ENCODE data around the gene CBLN1.

The CBLN1 gene

GRCh38 chr16:49281480-49281842 lies at the start of gene CBLN1:
Gene CBLN1 (minus strand): TSS chr16:49281838. CDS start chr16:49281465, 373 bp downstream.
- no peak for DNase-seq
- in situ Hi-C loops (cut with HindIII; ENCODE audit: low pct_ligation_motif_present, low pct_unique_long_range_greater_than_20kb, low sequenced_read_pairs), result no loop called here

- no peak for DNase-seq
- in situ Hi-C loops (cut with HindIII; ENCODE audit: low pct_ligation_motif_present, low pct_unique_long_range_greater_than_20kb, low sequenced_read_pairs), result no loop called here
Observed at GRCh38 chr16:49330562-49331201, 49.0 kb upstream of the CBLN1 start.

- no peak for DNase-seq
- in situ Hi-C loops (cut with HindIII; ENCODE audit: low pct_ligation_motif_present, low pct_unique_long_range_greater_than_20kb, low sequenced_read_pairs), result no loop called here
Observed at GRCh38 chr16:49328325-49328724, 46.7 kb upstream of the CBLN1 start.

GRCh38 chr16:49327466-49327865 lies 45.8 kb upstream of the CBLN1 start:
- in situ Hi-C loops (cut with HindIII; ENCODE audit: low pct_ligation_motif_present, low pct_unique_long_range_greater_than_20kb, low sequenced_read_pairs), result no loop called here
- no peak for DNase-seq

GRCh38 chr16:49324703-49325102 lies 43.1 kb upstream of the CBLN1 start:
- DNase-seq, result no peak
- in situ Hi-C loops (cut with HindIII; ENCODE audit: low pct_ligation_motif_present, low pct_unique_long_range_greater_than_20kb, low sequenced_read_pairs), result no loop called here

- in situ Hi-C loops (cut with HindIII; ENCODE audit: low pct_ligation_motif_present, low pct_unique_long_range_greater_than_20kb, low sequenced_read_pairs), result no loop called here
- no peak for DNase-seq
Observed at GRCh38 chr16:49315602-49316001, 34.0 kb upstream of the CBLN1 start.

- DNase-seq, result no peak
- in situ Hi-C loops (cut with HindIII; ENCODE audit: low pct_ligation_motif_present, low pct_unique_long_range_greater_than_20kb, low sequenced_read_pairs), result no loop called here
Observed at GRCh38 chr16:49312389-49312985, 30.8 kb upstream of the CBLN1 start.

- in situ Hi-C loops (cut with HindIII; ENCODE audit: low pct_ligation_motif_present, low pct_unique_long_range_greater_than_20kb, low sequenced_read_pairs), result no loop called here
- no peak for DNase-seq
Observed at GRCh38 chr16:49311823-49312222, 30.2 kb upstream of the CBLN1 start.

- no peak for DNase-seq
- in situ Hi-C loops (cut with HindIII; ENCODE audit: low pct_ligation_motif_present, low pct_unique_long_range_greater_than_20kb, low sequenced_read_pairs), result no loop called here
Observed at GRCh38 chr16:49307176-49307575, 25.5 kb upstream of the CBLN1 start.

- in situ Hi-C loops (cut with HindIII; ENCODE audit: low pct_ligation_motif_present, low pct_unique_long_range_greater_than_20kb, low sequenced_read_pairs), result no loop called here
- no peak for DNase-seq
Observed at GRCh38 chr16:49305406-49305805, 23.8 kb upstream of the CBLN1 start.

GRCh38 chr16:49292413-49292812 lies 10.8 kb upstream of the CBLN1 start:
- in situ Hi-C loops (cut with HindIII; ENCODE audit: low pct_ligation_motif_present, low pct_unique_long_range_greater_than_20kb, low sequenced_read_pairs), result no loop called here
- DNase-seq, result no peak

GRCh38 chr16:49287572-49287971 lies 5.9 kb upstream of the CBLN1 start:
- in situ Hi-C loops (cut with HindIII; ENCODE audit: low pct_ligation_motif_present, low pct_unique_long_range_greater_than_20kb, low sequenced_read_pairs), result no loop called here
- DNase-seq, result no peak

GRCh38 chr16:49284962-49285361 lies 3.3 kb upstream of the CBLN1 start:
- in situ Hi-C loops (cut with HindIII; ENCODE audit: low pct_ligation_motif_present, low pct_unique_long_range_greater_than_20kb, low sequenced_read_pairs), result no loop called here

GRCh38 chr16:49283376-49284049 lies 1.9 kb upstream of the CBLN1 start:
- in situ Hi-C loops (cut with HindIII; ENCODE audit: low pct_ligation_motif_present, low pct_unique_long_range_greater_than_20kb, low sequenced_read_pairs), result no loop called here
- no peak for DNase-seq

More at GRCh38 chr16:49284962-49285361, 3.3 kb upstream of the CBLN1 start:
- DNase-seq, result no peak

- in situ Hi-C loops (cut with HindIII; ENCODE audit: low pct_ligation_motif_present, low pct_unique_long_range_greater_than_20kb, low sequenced_read_pairs), result no loop called here
- DNase-seq, result no peak
Observed at GRCh38 chr16:49282690-49283375, 1.2 kb upstream of the CBLN1 start.

- no peak for DNase-seq
- in situ Hi-C loops (cut with HindIII; ENCODE audit: low pct_ligation_motif_present, low pct_unique_long_range_greater_than_20kb, low sequenced_read_pairs), result no loop called here
Observed at GRCh38 chr16:49281843-49282642, 405 bp upstream of the CBLN1 start.

- in situ Hi-C loops (cut with HindIII; ENCODE audit: low pct_ligation_motif_present, low pct_unique_long_range_greater_than_20kb, low sequenced_read_pairs), result no loop called here
- no peak for DNase-seq
Observed at GRCh38 chr16:49280841-49281371, 732 bp downstream of the CBLN1 start.

- DNase-seq, result no peak
Observed at GRCh38 chr16:49280105-49280741, 1.4 kb downstream of the CBLN1 start.

More at GRCh38 chr16:49280105-49280741, 1.4 kb downstream of the CBLN1 start:
- in situ Hi-C loops (cut with HindIII; ENCODE audit: low pct_ligation_motif_present, low pct_unique_long_range_greater_than_20kb, low sequenced_read_pairs), result no loop called here
